Measurements from ENCODE around the gene GRIA1.

The GRIA1 gene

GRCh38 chr5:153802050-153802821, 311.8 kb downstream of the GRIA1 start:
- ChIA-PET CTCF (no interaction called here), POLR2A (no interaction called here)
- TF ChIP-seq CTBP1 (IDR thresholded peaks at IDR 0.05; ENCODE audit: borderline replicate concordance) (no peak), HDGF (IDR thresholded peaks at IDR 0.05; ENCODE audit: borderline replicate concordance) (no peak), SUZ12 (IDR thresholded peaks at IDR 0.05) (no peak), L3MBTL2 (conservative IDR thresholded peaks at IDR 0.05) (no peak), SP1 (IDR thresholded peaks at IDR 0.05) (no peak), LEF1 (IDR thresholded peaks at IDR 0.05; ENCODE audit: borderline replicate concordance) (no peak), FOXA1 (IDR thresholded peaks at IDR 0.05) (no peak), FOXM1 (IDR thresholded peaks at IDR 0.05; ENCODE audit: borderline replicate concordance) (no peak), ELF4 (IDR thresholded peaks at IDR 0.05) (no peak), NFRKB (IDR thresholded peaks at IDR 0.05) (no peak), BHLHE40 (IDR thresholded peaks at IDR 0.05; ENCODE audit: borderline replicate concordance) (no peak), ZNF384 (IDR thresholded peaks at IDR 0.05) (no peak), ARNT (IDR thresholded peaks at IDR 0.05) (no peak), TARDBP (IDR thresholded peaks at IDR 0.05) (no peak), FOXK2 (IDR thresholded peaks at IDR 0.05) (no peak)
- TF ChIP-seq, protein P1, sequence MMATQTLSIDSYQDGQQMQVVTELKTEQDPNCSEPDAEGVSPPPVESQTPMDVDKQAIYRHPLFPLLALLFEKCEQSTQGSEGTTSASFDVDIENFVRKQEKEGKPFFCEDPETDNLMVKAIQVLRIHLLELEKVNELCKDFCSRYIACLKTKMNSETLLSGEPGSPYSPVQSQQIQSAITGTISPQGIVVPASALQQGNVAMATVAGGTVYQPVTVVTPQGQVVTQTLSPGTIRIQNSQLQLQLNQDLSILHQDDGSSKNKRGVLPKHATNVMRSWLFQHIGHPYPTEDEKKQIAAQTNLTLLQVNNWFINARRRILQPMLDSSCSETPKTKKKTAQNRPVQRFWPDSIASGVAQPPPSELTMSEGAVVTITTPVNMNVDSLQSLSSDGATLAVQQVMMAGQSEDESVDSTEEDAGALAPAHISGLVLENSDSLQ (IDR thresholded peaks at IDR 0.05) = no peak
- no peak for DNase-seq (ENCODE audit: extremely low spot score)

DNA sequence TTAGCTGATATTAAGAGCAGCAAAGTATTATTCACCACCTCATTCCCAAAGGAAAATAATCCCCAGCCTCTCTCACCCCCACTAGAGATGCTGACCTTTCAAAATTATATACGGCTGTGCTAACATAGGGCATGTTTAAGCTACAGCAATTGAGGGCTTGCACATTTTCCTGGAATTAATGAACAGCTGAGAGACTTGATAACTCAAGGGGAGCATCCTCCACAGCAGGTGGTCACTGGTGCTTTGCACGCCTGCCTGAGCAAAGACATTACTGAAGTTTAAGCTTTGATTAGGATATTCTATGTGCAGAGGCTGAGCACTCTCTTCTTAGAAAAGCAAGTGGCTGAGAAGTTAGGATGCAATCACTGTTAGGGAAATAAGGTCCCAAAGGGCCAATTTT, 317.3 kb downstream of the GRIA1 start:
- DNase-seq (ENCODE audit: extremely low spot score) = no peak
- ChIA-PET POLR2A (no interaction called here), CTCF (no interaction called here)
- TF ChIP-seq CTBP1 (IDR thresholded peaks at IDR 0.05; ENCODE audit: borderline replicate concordance) = no peak
- no peak for TF ChIP-seq ZNF384 (IDR thresholded peaks at IDR 0.05)
- no peak for TF ChIP-seq SP1 (IDR thresholded peaks at IDR 0.05)
- no peak for TF ChIP-seq ELF4 (IDR thresholded peaks at IDR 0.05)
- TF ChIP-seq L3MBTL2 (conservative IDR thresholded peaks at IDR 0.05) = no peak
- no peak for TF ChIP-seq TARDBP (IDR thresholded peaks at IDR 0.05)
- TF ChIP-seq NFRKB (IDR thresholded peaks at IDR 0.05) = no peak
- TF ChIP-seq FOXK2 (IDR thresholded peaks at IDR 0.05) = no peak
- no peak for TF ChIP-seq SUZ12 (IDR thresholded peaks at IDR 0.05)

GRCh38 chr5:153809166-153809565, 318.7 kb downstream of the GRIA1 start:
- TF ChIP-seq NFRKB (IDR thresholded peaks at IDR 0.05) (no peak), FOXK2 (IDR thresholded peaks at IDR 0.05) (no peak), HDGF (IDR thresholded peaks at IDR 0.05; ENCODE audit: borderline replicate concordance) (no peak), SUZ12 (IDR thresholded peaks at IDR 0.05) (no peak), TARDBP (IDR thresholded peaks at IDR 0.05) (no peak), BHLHE40 (IDR thresholded peaks at IDR 0.05; ENCODE audit: borderline replicate concordance) (no peak), FOXA1 (IDR thresholded peaks at IDR 0.05) (no peak), L3MBTL2 (conservative IDR thresholded peaks at IDR 0.05) (no peak), FOXM1 (IDR thresholded peaks at IDR 0.05; ENCODE audit: borderline replicate concordance) (no peak), SP1 (IDR thresholded peaks at IDR 0.05) (no peak), LEF1 (IDR thresholded peaks at IDR 0.05; ENCODE audit: borderline replicate concordance) (no peak), CTBP1 (IDR thresholded peaks at IDR 0.05; ENCODE audit: borderline replicate concordance) (no peak), ARNT (IDR thresholded peaks at IDR 0.05) (no peak), ZNF384 (IDR thresholded peaks at IDR 0.05) (no peak), ELF4 (IDR thresholded peaks at IDR 0.05) (no peak)
- TF ChIP-seq, protein P1 (IDR thresholded peaks at IDR 0.05) = no peak
- POLR2A ChIA-PET = no interaction called here
- CTCF ChIA-PET = interaction anchor here (0.6 kb wide), 1 partner anchor 21 kb away, joined by 4 read pairs; no protein-coding TSS in a partner anchor
- DNase-seq (ENCODE audit: extremely low spot score) = no peak

- no peak for TF ChIP-seq FOXM1 (IDR thresholded peaks at IDR 0.05; ENCODE audit: borderline replicate concordance)
- TF ChIP-seq FOXA1 (IDR thresholded peaks at IDR 0.05) = no peak
- no peak for TF ChIP-seq SUZ12 (IDR thresholded peaks at IDR 0.05)
- no peak for TF ChIP-seq CTBP1 (IDR thresholded peaks at IDR 0.05; ENCODE audit: borderline replicate concordance)
- no peak for TF ChIP-seq ARNT (IDR thresholded peaks at IDR 0.05)
- TF ChIP-seq, protein P1 (IDR thresholded peaks at IDR 0.05) = no peak
- TF ChIP-seq TARDBP (IDR thresholded peaks at IDR 0.05) = no peak
- TF ChIP-seq HDGF (IDR thresholded peaks at IDR 0.05; ENCODE audit: borderline replicate concordance) = no peak
- TF ChIP-seq ZNF384 (IDR thresholded peaks at IDR 0.05) = no peak
- no peak for DNase-seq (ENCODE audit: extremely low spot score)
- ChIA-PET CTCF (no interaction called here), POLR2A (no interaction called here)
Measured at GRCh38 chr5:153813901-153814300, 323.4 kb downstream of the GRIA1 start.

GRCh38 chr5:153816870-153817269, 326.4 kb downstream of the GRIA1 start:
- ChIA-PET CTCF (no interaction called here), POLR2A (no interaction called here)
- no peak for TF ChIP-seq L3MBTL2 (conservative IDR thresholded peaks at IDR 0.05)
- no peak for TF ChIP-seq ELF4 (IDR thresholded peaks at IDR 0.05)
- TF ChIP-seq BHLHE40 (IDR thresholded peaks at IDR 0.05; ENCODE audit: borderline replicate concordance) = no peak
- TF ChIP-seq FOXA1 (IDR thresholded peaks at IDR 0.05) = no peak
- TF ChIP-seq FOXM1 (IDR thresholded peaks at IDR 0.05; ENCODE audit: borderline replicate concordance) = no peak
- TF ChIP-seq LEF1 (IDR thresholded peaks at IDR 0.05; ENCODE audit: borderline replicate concordance) = no peak
- TF ChIP-seq SUZ12 (IDR thresholded peaks at IDR 0.05) = no peak
- TF ChIP-seq TARDBP (IDR thresholded peaks at IDR 0.05) = no peak
- TF ChIP-seq SP1 (IDR thresholded peaks at IDR 0.05) = no peak
- TF ChIP-seq CTBP1 (IDR thresholded peaks at IDR 0.05; ENCODE audit: borderline replicate concordance) = no peak
- TF ChIP-seq, protein P1 (IDR thresholded peaks at IDR 0.05) = no peak
- no peak for TF ChIP-seq FOXK2 (IDR thresholded peaks at IDR 0.05)
- no peak for TF ChIP-seq ARNT (IDR thresholded peaks at IDR 0.05)
- no peak for TF ChIP-seq HDGF (IDR thresholded peaks at IDR 0.05; ENCODE audit: borderline replicate concordance)
- TF ChIP-seq NFRKB (IDR thresholded peaks at IDR 0.05) = no peak
- no peak for TF ChIP-seq ZNF384 (IDR thresholded peaks at IDR 0.05)
- no peak for DNase-seq (ENCODE audit: extremely low spot score)

Data from HEK293T (cell line).